Neural cell (in vitro differentiated cells): ENCODE results near the gene SYT1. TPM values are rescaled to one million over a fixed set of nuclear protein-coding genes. Genes with fewer than 3 reads are reported as not detected.

Source experiments
- H2AFZ ChIP-seq: fragments of 200-600, 300-800 bp; sonication (generic), shearing (Covaris generic); 2 replicates; pipeline ENCODE4 v1.6.0; 2014; ENCODE audit warnings: low read depth, mild to moderate bottlenecking, antibody characterized with exemption, low read length, moderate library complexity
- H3F3A ChIP-seq: fragments of 200-600 bp; shearing (Covaris generic); 2 replicates; pipeline ENCODE4 v1.6.1; 2016; ENCODE audit warnings: mild to moderate bottlenecking, moderate library complexity, mixed read lengths, antibody characterized with exemption, low read length; ENCODE audit not compliant: insufficient read depth, poor library complexity, severe bottlenecking
- H3K27ac ChIP-seq: fragments of 200-600, 300-800 bp; sonication (generic), shearing (Covaris generic); 2 replicates; pipeline ENCODE4 v1.5.1; 2014; ENCODE audit warnings: mild to moderate bottlenecking, low read length, moderate library complexity
- H3K27me3 ChIP-seq: fragments of 300-800, 200-600 bp; sonication (generic), shearing (Covaris generic); 2 replicates; pipeline ENCODE4 v1.6.0; 2014; ENCODE audit warnings: mild to moderate bottlenecking, low read depth, low read length, moderate library complexity; ENCODE audit not compliant: insufficient read depth
- H3K36me3 ChIP-seq: fragments of 300-800, 200-600 bp; sonication (generic), shearing (Covaris generic); 2 replicates; pipeline ENCODE4 v1.5.1; 2014; ENCODE audit warnings: mild to moderate bottlenecking, antibody characterized with exemption, low read length, moderate library complexity; ENCODE audit not compliant: insufficient read depth
- H3K4me2 ChIP-seq: fragments of 300-800, 200-600 bp; sonication (generic), shearing (Covaris generic); 2 replicates; pipeline ENCODE4 v1.6.0; 2014; ENCODE audit warnings: mild to moderate bottlenecking, low read length
- H3K4me3 ChIP-seq: fragments of 300-800, 200-600 bp; sonication (generic), shearing (Covaris generic); 2 replicates; pipeline ENCODE4 v1.5.1; 2014; ENCODE audit warnings: mild to moderate bottlenecking, low read length, moderate library complexity
- H3K79me2 ChIP-seq: fragments of 200-600 bp; shearing (Covaris generic); replicated peaks from 2 replicates; pipeline ENCODE4 v1.6.0; 2014; ENCODE audit warnings: mild to moderate bottlenecking, low read length, moderate library complexity; ENCODE audit not compliant: insufficient read depth
- H3K9ac ChIP-seq: fragments of 300-800, 200-600 bp; sonication (generic), shearing (Covaris generic); 2 replicates; pipeline ENCODE4 v1.6.1; 2016; ENCODE audit warnings: mild to moderate bottlenecking, low read length, mixed read lengths
- H3K9me2 ChIP-seq: fragments of 200-600 bp; shearing (Covaris generic); 2 replicates; pipeline ENCODE4 v1.6.1; 2016; ENCODE audit warnings: mild to moderate bottlenecking, low read length, mixed read lengths; ENCODE audit not compliant: insufficient read depth
- H3K9me3 ChIP-seq: fragments of 200-600, 300-800 bp; sonication (generic), shearing (Covaris generic); 2 replicates; pipeline ENCODE4 v1.6.1; 2016; ENCODE audit warnings: mild to moderate bottlenecking, mixed run types, low read length, moderate library complexity, mixed read lengths
- H4K20me1 ChIP-seq: fragments of 200-600 bp; shearing (Covaris generic); 2 replicates; pipeline ENCODE4 v1.6.1; 2016; ENCODE audit warnings: mild to moderate bottlenecking, mixed run types; ENCODE audit not compliant: insufficient read depth
- EP300 ChIP-seq: fragments of 450-650 bp; conservative IDR thresholded peaks from 2 replicates; pipeline ENCODE4 v1.6.1; 2014; ENCODE audit warnings: antibody characterized with exemption, mild to moderate bottlenecking, moderate library complexity; ENCODE audit not compliant: poor library complexity, severe bottlenecking
- EZH2 ChIP-seq: fragments of 200-600, 300-800 bp; shearing (Covaris generic), sonication (generic); IDR thresholded peaks from 2 replicates; pipeline ENCODE4 v1.6.1; 2014; ENCODE audit warnings: antibody characterized with exemption, low read length, borderline replicate concordance, mild to moderate bottlenecking; ENCODE audit not compliant: insufficient read depth, poor library complexity, severe bottlenecking
- MXI1 ChIP-seq: fragments of 450-650 bp; conservative IDR thresholded peaks from 2 replicates; pipeline ENCODE4 v1.6.1; 2014; ENCODE audit warnings: antibody characterized with exemption, mild to moderate bottlenecking; ENCODE audit not compliant: poor library complexity, severe bottlenecking
- POLR2AphosphoS5 ChIP-seq: IDR thresholded peaks from 2 replicates; pipeline ENCODE4 v1.6.1; 2012
- RAD21 ChIP-seq: fragments of 450-650 bp; conservative IDR thresholded peaks from 2 replicates; pipeline ENCODE4 v1.6.1; 2014; ENCODE audit warnings: antibody characterized with exemption, mild to moderate bottlenecking, moderate library complexity
- SMC3 ChIP-seq: fragments of 450-650 bp; conservative IDR thresholded peaks from 2 replicates; pipeline ENCODE4 v1.6.1; 2014; ENCODE audit warnings: antibody characterized with exemption, mild to moderate bottlenecking, moderate library complexity; ENCODE audit not compliant: poor library complexity
- TAF1 ChIP-seq: IDR thresholded peaks from 2 replicates; pipeline ENCODE4 v1.6.1; 2012; ENCODE audit warnings: low read depth
- polyA plus RNA-seq: library from polyadenylated mRNA; depleted of rRNA; stranded (reverse); fragments of >200 nt; gene quantifications from 2 replicates; pipeline ENCODE4 v1.2.3, GENCODE V29; 2014
- TF ChIP-seq, protein P1 (sequence below): IDR thresholded peaks from 2 replicates; pipeline ENCODE4 v1.6.1; 2012; ENCODE audit warnings: borderline replicate concordance
- TF ChIP-seq, protein P2 (sequence below): fragments of 450-650 bp; IDR thresholded peaks from 2 replicates; pipeline ENCODE4 v1.5.1; 2014; ENCODE audit warnings: antibody characterized with exemption, mild to moderate bottlenecking, moderate library complexity; ENCODE audit not compliant: poor library complexity, severe bottlenecking

Gene SYT1
- polyA plus RNA-seq, 1 donor from 2014 or later: 103 TPM

DNA sequence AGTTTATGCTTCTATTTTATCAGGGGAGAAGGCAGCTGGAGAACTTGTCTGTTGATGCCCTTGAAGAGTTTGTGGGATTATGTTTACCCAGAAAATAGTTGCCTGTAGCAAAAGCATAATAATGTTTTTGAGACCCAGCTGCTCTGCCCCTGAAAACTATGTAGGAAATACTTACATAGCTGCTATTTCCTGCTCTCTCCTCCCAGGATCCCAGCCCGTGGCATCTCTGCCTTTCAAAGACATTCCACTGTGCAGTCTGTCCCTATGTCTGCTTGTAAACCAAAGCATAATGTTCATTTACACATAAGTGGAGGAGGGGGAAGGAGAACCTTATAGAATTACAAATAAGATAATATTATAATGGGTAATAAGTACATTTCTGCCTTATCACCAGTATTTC lies 198.7 kb downstream of the SYT1 start:
- Histone ChIP-seq H3K9me3 (no peaks in the 10 kb centered on the region), H3K79me2 (no peaks in the 10 kb centered on the region), H4K20me1 (no peaks in the 10 kb centered on the region), H3K9me2 (no peaks in the 10 kb centered on the region), H3F3A (no peaks in the 10 kb centered on the region), H3K9ac (no peak overlapping the region), H3K4me2 (no peak overlapping the region), H3K4me3 (no peak overlapping the region), H2AFZ (no peak overlapping the region), H3K27ac (no peak overlapping the region), H3K36me3 (no peaks in the 10 kb centered on the region), H3K27me3 (no peaks in the 10 kb centered on the region)
- TF ChIP-seq, protein P1, sequence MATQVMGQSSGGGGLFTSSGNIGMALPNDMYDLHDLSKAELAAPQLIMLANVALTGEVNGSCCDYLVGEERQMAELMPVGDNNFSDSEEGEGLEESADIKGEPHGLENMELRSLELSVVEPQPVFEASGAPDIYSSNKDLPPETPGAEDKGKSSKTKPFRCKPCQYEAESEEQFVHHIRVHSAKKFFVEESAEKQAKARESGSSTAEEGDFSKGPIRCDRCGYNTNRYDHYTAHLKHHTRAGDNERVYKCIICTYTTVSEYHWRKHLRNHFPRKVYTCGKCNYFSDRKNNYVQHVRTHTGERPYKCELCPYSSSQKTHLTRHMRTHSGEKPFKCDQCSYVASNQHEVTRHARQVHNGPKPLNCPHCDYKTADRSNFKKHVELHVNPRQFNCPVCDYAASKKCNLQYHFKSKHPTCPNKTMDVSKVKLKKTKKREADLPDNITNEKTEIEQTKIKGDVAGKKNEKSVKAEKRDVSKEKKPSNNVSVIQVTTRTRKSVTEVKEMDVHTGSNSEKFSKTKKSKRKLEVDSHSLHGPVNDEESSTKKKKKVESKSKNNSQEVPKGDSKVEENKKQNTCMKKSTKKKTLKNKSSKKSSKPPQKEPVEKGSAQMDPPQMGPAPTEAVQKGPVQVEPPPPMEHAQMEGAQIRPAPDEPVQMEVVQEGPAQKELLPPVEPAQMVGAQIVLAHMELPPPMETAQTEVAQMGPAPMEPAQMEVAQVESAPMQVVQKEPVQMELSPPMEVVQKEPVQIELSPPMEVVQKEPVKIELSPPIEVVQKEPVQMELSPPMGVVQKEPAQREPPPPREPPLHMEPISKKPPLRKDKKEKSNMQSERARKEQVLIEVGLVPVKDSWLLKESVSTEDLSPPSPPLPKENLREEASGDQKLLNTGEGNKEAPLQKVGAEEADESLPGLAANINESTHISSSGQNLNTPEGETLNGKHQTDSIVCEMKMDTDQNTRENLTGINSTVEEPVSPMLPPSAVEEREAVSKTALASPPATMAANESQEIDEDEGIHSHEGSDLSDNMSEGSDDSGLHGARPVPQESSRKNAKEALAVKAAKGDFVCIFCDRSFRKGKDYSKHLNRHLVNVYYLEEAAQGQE: no peak
- TF ChIP-seq TAF1: no peak
- TF ChIP-seq, protein P2, sequence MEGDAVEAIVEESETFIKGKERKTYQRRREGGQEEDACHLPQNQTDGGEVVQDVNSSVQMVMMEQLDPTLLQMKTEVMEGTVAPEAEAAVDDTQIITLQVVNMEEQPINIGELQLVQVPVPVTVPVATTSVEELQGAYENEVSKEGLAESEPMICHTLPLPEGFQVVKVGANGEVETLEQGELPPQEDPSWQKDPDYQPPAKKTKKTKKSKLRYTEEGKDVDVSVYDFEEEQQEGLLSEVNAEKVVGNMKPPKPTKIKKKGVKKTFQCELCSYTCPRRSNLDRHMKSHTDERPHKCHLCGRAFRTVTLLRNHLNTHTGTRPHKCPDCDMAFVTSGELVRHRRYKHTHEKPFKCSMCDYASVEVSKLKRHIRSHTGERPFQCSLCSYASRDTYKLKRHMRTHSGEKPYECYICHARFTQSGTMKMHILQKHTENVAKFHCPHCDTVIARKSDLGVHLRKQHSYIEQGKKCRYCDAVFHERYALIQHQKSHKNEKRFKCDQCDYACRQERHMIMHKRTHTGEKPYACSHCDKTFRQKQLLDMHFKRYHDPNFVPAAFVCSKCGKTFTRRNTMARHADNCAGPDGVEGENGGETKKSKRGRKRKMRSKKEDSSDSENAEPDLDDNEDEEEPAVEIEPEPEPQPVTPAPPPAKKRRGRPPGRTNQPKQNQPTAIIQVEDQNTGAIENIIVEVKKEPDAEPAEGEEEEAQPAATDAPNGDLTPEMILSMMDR: no peak
- TF ChIP-seq EZH2: no peak
- TF ChIP-seq RAD21: no peak

DNA sequence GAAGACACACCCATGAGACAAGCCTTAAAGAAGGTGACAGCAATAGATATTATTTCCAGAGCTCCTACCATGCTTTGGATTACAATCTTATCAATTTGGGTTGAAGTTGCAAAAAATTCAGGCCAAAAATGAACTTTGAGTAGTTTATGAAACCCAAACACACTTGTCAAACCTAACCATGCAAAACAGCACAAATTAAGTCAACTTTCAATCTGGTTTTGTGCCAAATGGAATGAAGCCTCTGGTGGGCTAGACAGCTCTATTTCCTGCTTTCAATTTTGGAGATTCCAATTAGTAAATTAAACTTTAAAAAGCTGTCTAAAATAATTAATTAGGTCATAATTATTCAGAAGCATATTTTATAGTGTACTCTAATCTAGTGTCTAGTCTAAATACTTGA lies 203.4 kb downstream of the SYT1 start:
- Histone ChIP-seq H3K4me2 (no peak overlapping the region), H3K27me3 (no peaks in the 10 kb centered on the region), H3F3A (no peaks in the 10 kb centered on the region), H3K27ac (no peak overlapping the region), H4K20me1 (no peaks in the 10 kb centered on the region), H3K9me2 (no peaks in the 10 kb centered on the region), H2AFZ (no peak overlapping the region), H3K9ac (no peak overlapping the region), H3K79me2 (no peaks in the 10 kb centered on the region), H3K4me3 (no peak overlapping the region), H3K36me3 (no peaks in the 10 kb centered on the region), H3K9me3 (no peaks in the 10 kb centered on the region)
- TF ChIP-seq RAD21 (no peak), MXI1 (no peak), EZH2 (no peak), EP300 (no peak), POLR2AphosphoS5 (no peak), SMC3 (no peak), TAF1 (no peak)
- TF ChIP-seq, protein P2: no peak
- TF ChIP-seq, protein P1: no peak
